RCC 7860 (cell line): ENCODE data around the gene SLC31A1.

Source experiments
- DNase-seq: peaks from one replicate; pipeline ENCODE4 v3.0.0-alpha.2; 2015; ENCODE audit warnings: low spot score
- FAIRE-seq: peaks from 2 replicates; lab custom pipeline; 2012; peaks lifted over from hg19 to GRCh38; lab: Jason Lieb, UNC

SLC31A1 gene

GRCh38 chr9:113221003-113221799, at the start of gene SLC31A1, which contains the start of gene FKBP15:
Gene SLC31A1 (plus strand): TSS chr9:113221544. CDS start chr9:113256149, 34,605 bp downstream.
Gene FKBP15 (minus strand): TSS chr9:113221277. CDS start chr9:113221243, 34 bp downstream.
- FAIRE-seq = peak; percentile 80

GRCh38 chr9:113173341-113173740, 48.0 kb upstream of the SLC31A1 start:
- DNase-seq (no peak), FAIRE-seq (no peak)

More at GRCh38 chr9:113221003-113221799, at the start of gene SLC31A1, which contains the start of gene FKBP15:
- peak; percentile 97 for DNase-seq

GRCh38 chr9:113176803-113177202, 44.5 kb upstream of the SLC31A1 start:
- no peak for FAIRE-seq
- DNase-seq = no peak

GRCh38 chr9:113177251-113177650, 44.1 kb upstream of the SLC31A1 start:
- DNase-seq = no peak
- no peak for FAIRE-seq

- no peak for DNase-seq
- FAIRE-seq = no peak
Observed at GRCh38 chr9:113178087-113178486, 43.3 kb upstream of the SLC31A1 start.

- FAIRE-seq = no peak
- no peak for DNase-seq
Observed at GRCh38 chr9:113179839-113180238, 41.5 kb upstream of the SLC31A1 start.

- no peak for FAIRE-seq
- no peak for DNase-seq
Observed at GRCh38 chr9:113181165-113181564, 40.2 kb upstream of the SLC31A1 start.

GRCh38 chr9:113183956-113184488, 37.3 kb upstream of the SLC31A1 start:
- DNase-seq (no peak), FAIRE-seq (no peak)

GRCh38 chr9:113184539-113184938, 36.8 kb upstream of the SLC31A1 start:
- DNase-seq = no peak

GRCh38 chr9:113185271-113185670, 36.1 kb upstream of the SLC31A1 start:
- no peak for FAIRE-seq
- no peak for DNase-seq

More at GRCh38 chr9:113184539-113184938, 36.8 kb upstream of the SLC31A1 start:
- no peak for FAIRE-seq

- FAIRE-seq = no peak
- no peak for DNase-seq
Observed at GRCh38 chr9:113186137-113186755, 35.1 kb upstream of the SLC31A1 start.

- DNase-seq (peak; percentile 75), FAIRE-seq (peak; percentile 60)
Observed at GRCh38 chr9:113187929-113188595, 33.3 kb upstream of the SLC31A1 start.

- FAIRE-seq (no peak), DNase-seq (no peak)
Observed at GRCh38 chr9:113192455-113192854, 28.9 kb upstream of the SLC31A1 start.

GRCh38 chr9:113199683-113200329, 21.5 kb upstream of the SLC31A1 start:
- DNase-seq = no peak
- no peak for FAIRE-seq

- FAIRE-seq (no peak), DNase-seq (no peak)
Observed at GRCh38 chr9:113205432-113205831, 15.9 kb upstream of the SLC31A1 start.

GRCh38 chr9:113205861-113206260, 15.5 kb upstream of the SLC31A1 start:
- DNase-seq = no peak

GRCh38 chr9:113210815-113211214, 10.5 kb upstream of the SLC31A1 start:
- no peak for FAIRE-seq
- DNase-seq = no peak

More at GRCh38 chr9:113205861-113206260, 15.5 kb upstream of the SLC31A1 start:
- FAIRE-seq = no peak

- FAIRE-seq (peak; percentile 26), DNase-seq (peak; percentile 42)
Observed at GRCh38 chr9:113215132-113215531, 6.2 kb upstream of the SLC31A1 start.

GRCh38 chr9:113216406-113216805, 4.9 kb upstream of the SLC31A1 start:
- DNase-seq (no peak), FAIRE-seq (no peak)

GRCh38 chr9:113219186-113219936, 2.0 kb upstream of the SLC31A1 start:
- no peak for FAIRE-seq
- DNase-seq = no peak
